ENCODE results near the gene RGL1. TPM values are rescaled to one million over a fixed set of nuclear protein-coding genes. Genes with fewer than 3 reads are reported as not detected.

RGL1 gene
- total RNA-seq, 1 donor from 2014 or later, result 23.1 TPM

DNA sequence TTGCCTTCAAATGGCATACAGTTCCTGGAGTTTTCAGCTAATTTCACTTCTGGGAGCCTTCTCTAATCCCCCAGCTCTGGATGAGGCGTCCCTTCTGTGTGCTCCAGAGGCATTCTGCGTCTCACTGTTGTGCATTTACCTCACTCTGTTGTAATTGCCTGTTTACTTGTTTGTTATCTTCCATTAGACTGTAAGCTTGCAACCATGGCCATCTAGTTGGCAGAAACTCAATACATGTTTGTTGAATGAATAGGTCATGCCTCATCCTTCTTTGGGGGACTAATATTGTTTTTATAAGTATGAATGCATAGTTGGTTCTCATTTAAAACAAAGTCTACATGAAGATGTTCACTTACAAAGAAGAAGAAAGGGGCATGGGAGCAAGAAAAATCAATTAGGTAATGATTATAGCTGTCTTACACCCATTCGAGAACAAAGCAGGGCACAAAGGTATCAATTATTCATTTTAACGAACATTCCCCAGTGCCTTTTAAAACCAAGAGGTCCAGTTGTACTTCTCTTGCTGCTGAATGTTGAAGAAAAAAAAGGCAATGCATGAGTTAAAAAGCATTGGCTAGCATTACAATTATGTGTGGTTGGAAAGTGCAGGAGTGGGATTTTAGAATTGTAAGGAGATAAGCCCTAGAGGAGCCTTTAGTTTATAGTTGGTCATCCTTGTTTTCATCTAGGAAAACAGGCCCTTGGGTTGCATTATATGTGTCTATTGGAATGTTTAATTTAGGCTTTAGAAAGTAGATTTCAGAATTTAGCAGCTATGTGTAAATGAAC, 6.0 kb downstream of the RGL1 start:
- Histone ChIP-seq H3K36me3 (no peaks in the 10 kb centered on the region), H3K4me3 (no peak overlapping the region), H3K27ac (no peak overlapping the region), H3K27me3 (no peaks in the 10 kb centered on the region), H3K9me3 (no peaks in the 10 kb centered on the region), H3K4me1 (peaks cover 0 to 28% of the 10 kb centered on the region in 2 donors)
- intact Hi-C loops (cut with DNase I), result loop anchor here (10.0 kb wide), 1 partner anchor 64 kb away; no protein-coding TSS in a partner anchor
- DNase-seq (ENCODE audit: low spot score in 2 of 2), result no peak
- TF ChIP-seq, protein P1, sequence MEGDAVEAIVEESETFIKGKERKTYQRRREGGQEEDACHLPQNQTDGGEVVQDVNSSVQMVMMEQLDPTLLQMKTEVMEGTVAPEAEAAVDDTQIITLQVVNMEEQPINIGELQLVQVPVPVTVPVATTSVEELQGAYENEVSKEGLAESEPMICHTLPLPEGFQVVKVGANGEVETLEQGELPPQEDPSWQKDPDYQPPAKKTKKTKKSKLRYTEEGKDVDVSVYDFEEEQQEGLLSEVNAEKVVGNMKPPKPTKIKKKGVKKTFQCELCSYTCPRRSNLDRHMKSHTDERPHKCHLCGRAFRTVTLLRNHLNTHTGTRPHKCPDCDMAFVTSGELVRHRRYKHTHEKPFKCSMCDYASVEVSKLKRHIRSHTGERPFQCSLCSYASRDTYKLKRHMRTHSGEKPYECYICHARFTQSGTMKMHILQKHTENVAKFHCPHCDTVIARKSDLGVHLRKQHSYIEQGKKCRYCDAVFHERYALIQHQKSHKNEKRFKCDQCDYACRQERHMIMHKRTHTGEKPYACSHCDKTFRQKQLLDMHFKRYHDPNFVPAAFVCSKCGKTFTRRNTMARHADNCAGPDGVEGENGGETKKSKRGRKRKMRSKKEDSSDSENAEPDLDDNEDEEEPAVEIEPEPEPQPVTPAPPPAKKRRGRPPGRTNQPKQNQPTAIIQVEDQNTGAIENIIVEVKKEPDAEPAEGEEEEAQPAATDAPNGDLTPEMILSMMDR (IDR thresholded peaks at IDR 0.05), result no peak

DNA sequence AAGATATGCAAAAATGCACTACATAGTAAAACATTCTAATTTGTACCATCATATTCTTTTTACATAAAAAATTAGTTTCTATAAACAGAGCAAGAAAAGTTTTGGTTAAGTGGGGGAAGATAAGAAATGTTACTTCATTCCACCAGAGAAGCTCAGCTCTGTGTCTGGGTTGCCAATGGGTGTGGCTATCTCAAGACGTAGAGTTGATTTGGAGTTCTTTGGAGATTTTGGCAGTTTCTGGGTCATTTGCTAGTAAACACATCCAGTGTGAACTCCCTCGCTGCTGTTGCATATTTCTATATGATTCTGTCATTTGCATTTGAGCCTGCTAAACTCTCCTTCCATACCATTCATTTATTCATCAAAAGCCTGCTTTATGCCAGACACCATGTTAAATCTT, 7.2 kb downstream of the RGL1 start:
- no peak overlapping the region for H3K27ac ChIP-seq

DNA sequence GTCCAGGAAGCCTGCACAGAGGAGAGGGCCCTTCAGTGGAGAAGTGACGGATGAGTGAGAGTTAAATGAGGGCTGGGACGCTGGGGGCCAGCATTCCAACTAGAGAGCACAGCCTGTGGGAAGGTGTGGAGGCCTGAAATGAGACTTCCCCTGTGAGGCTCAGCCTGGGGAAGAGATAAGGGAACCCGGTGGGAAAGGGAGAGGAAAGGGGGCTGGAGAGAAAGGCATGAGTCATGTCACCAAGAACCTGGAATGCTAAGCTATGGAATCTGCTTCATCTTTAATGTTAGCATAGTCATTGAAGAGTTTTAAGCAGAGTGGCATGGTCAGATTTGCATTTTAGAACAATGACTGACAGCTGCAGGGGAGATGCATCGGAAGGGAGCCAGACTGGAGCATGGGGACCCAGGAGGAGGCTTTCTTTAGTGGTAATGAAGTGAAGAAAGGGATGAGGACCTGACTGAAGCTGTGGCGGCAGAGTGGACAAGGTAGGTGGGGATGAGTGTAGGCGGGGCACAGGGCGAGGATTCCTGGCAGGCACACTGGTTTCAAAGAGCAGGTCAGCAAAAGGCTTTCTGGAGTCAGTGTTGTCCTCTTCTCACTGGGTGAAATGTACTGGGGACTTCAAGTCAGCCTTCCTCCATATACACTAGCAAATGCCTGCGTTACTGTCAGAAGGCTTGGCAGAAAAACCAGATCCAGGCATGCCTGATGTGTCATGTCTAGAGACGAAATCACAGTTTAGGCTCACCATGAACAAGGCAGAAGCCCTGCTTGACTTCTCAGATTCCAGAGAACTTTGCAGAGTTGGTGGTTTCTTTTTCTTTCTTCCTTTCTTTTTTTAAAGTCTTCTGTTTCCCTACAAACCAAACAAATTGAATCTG, 8.0 kb downstream of the RGL1 start:
- no peaks in the 10 kb centered on the region for H3K27me3 ChIP-seq
- no peaks in the 10 kb centered on the region for H3K36me3 ChIP-seq
- intact Hi-C loops (cut with DNase I), result loop anchor here (10.0 kb wide), 1 partner anchor 62 kb away; no protein-coding TSS in a partner anchor
- H3K4me3 ChIP-seq, result no peak overlapping the region
- DNase-seq (ENCODE audit: low spot score in 2 of 2), result no peak
- TF ChIP-seq, protein P1 (IDR thresholded peaks at IDR 0.05), result no peak
- peaks cover 0 to 21% of the 10 kb centered on the region in 2 donors for H3K4me1 ChIP-seq
- H3K27ac ChIP-seq, result peak overlapping the region in 1 of 2 donors; percentile 30
- no peaks in the 10 kb centered on the region for H3K9me3 ChIP-seq

More for the DNA sequence above, 7.2 kb downstream of the RGL1 start:
- peaks cover 0 to 24% of the 10 kb centered on the region in 2 donors for H3K4me1 ChIP-seq
- TF ChIP-seq, protein P1 (IDR thresholded peaks at IDR 0.05), result no peak
- intact Hi-C loops (cut with DNase I), result loop anchor here (10.0 kb wide), 1 partner anchor 63 kb away; no protein-coding TSS in a partner anchor
- H3K4me3 ChIP-seq, result no peak overlapping the region
- no peaks in the 10 kb centered on the region for H3K9me3 ChIP-seq
- no peaks in the 10 kb centered on the region for H3K27me3 ChIP-seq
- DNase-seq (ENCODE audit: low spot score in 2 of 2), result no peak
- no peaks in the 10 kb centered on the region for H3K36me3 ChIP-seq

DNA sequence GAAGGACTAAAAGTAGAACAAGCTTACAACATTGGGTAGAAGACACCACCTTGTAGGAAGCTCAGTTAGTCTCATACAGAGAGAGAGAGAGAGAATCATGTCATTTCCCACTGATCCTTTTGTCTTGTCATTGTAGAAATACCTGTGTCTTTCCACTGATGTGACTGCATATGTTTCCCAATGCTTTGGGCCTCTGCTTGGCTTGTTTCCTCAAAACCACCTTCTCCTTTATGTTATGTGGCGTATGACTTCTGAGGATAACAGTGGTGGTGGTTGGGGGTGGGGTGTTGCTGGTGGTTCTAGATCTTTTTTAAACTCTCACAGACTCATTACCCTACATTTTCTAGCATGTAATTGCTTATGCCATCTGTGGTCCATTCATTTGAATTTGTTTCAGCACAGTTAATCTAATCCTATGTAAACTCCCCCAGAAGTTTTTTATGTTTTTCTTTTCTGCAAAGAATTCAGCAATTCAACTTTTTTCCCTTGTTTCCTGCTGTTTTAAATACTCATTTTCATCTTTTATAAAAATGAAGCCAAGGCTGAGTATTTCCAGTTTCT, 9.3 kb downstream of the RGL1 start:
- intact Hi-C loops (cut with DNase I), result loop anchor here (10.0 kb wide), 1 partner anchor 61 kb away; no protein-coding TSS in a partner anchor
- Histone ChIP-seq H3K9me3 (no peaks in the 10 kb centered on the region), H3K36me3 (no peaks in the 10 kb centered on the region), H3K4me1 (peaks cover 0 to 30% of the 10 kb centered on the region in 2 donors), H3K27me3 (no peaks in the 10 kb centered on the region), H3K4me3 (no peak overlapping the region), H3K27ac (no peak overlapping the region)
- no peak for DNase-seq (ENCODE audit: low spot score in 2 of 2)
- TF ChIP-seq, protein P1 (IDR thresholded peaks at IDR 0.05), result no peak

DNA sequence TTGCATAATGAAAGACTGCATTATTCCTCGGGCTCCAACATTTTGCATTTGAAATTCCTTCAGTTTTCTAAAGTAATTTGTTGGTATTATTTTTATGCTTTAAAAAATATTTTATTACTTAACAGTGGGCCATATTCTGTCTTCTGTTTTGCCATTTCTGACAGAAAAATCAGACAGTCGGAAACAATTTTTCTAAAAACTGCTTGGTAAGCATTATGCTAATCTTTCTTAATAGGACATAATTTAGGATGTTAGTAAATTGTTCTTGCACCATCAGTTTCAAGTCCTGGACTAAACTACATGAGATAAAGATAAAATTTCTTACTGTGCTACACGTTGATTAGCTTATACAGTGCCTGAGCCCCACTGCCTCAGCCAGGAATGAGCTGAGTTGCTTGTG, 11.2 kb downstream of the RGL1 start:
- H3K4me1 ChIP-seq, result peaks cover 0 to 26% of the 10 kb centered on the region in 2 donors
- H3K36me3 ChIP-seq, result no peaks in the 10 kb centered on the region
- no peaks in the 10 kb centered on the region for H3K27me3 ChIP-seq
- TF ChIP-seq, protein P1 (IDR thresholded peaks at IDR 0.05), result no peak
- no peaks in the 10 kb centered on the region for H3K9me3 ChIP-seq
- H3K4me3 ChIP-seq, result no peak overlapping the region
- intact Hi-C loops (cut with DNase I), result loop anchor here (10.0 kb wide), 1 partner anchor 59 kb away; no protein-coding TSS in a partner anchor
- DNase-seq (ENCODE audit: low spot score in 2 of 2), result no peak
- H3K27ac ChIP-seq, result no peak overlapping the region

Measured in ascending aorta (tissue), 2 donors.